Measurements from ENCODE around the gene EEF1AKMT2. TPM values are rescaled to one million over a fixed set of nuclear protein-coding genes. Genes with fewer than 3 reads are reported as not detected.
A peak's percentile ranks its signal among the peaks of the same experiment; 100 is the strongest.

EEF1AKMT2 gene
- polyA plus RNA-seq, 1 donor: 21.1 TPM

DNA sequence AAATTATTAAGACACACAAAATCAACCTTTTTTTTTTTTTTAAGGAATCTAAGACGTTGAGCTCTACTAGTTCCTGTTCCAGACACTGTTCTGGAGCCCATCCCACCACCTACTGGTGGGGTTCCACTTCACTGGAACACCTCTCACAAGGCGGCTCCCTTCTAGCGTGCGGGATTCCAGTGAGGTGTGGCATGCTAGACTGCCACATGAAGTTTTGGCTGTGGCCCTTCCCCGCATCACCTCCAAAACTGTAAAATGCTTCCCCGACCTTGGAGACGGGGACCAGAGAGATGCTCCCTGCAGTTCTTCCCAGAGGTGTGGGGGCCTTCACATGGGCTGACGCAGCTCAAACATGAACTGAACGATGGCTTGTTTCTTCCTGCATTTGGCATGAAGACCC, 60.1 kb downstream of the EEF1AKMT2 start:
- no peak overlapping the region for H3K27ac ChIP-seq (ENCODE audit: low read length)
- DNase-seq: no peak
- no peaks in the 10 kb centered on the region for H3K9me3 ChIP-seq (ENCODE audit: control insufficient read depth, low read depth, low read length)
- H3K4me1 ChIP-seq (ENCODE audit: control insufficient read depth, insufficient read depth, low read length): peaks cover 61% of the 10 kb centered on the region
- peaks cover 26% of the 10 kb centered on the region for H3K36me3 ChIP-seq (ENCODE audit: control insufficient read depth, insufficient read depth, low read length)
- no peak overlapping the region for H3K4me3 ChIP-seq (ENCODE audit: low read length)
- no CpG with 5 or more reads among the region's 9 CpGs for WGBS (ENCODE audit: insufficient coverage, low lambda C conversion rate)
- no peaks in the 10 kb centered on the region for H3K27me3 ChIP-seq (ENCODE audit: control insufficient read depth, insufficient read depth, low read length)

DNA sequence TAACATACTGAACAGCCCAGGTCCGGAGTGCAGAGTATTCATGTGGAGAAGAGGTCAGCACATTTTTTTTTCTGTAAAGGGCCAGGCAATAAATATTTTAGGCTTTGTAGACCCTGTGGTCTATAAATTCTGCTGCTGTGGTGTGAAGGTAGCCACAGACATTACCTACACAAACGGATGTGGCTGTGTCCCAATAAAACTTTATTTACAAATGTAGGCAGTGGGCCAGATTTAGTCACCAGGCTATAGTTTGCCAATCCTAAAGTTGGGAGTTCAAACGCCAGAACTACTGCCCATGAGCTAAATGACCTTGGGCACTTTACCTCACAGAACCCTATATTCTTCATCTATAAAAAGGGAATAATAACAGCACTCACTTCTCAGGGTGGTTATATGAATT, 60.9 kb downstream of the EEF1AKMT2 start:
- Histone ChIP-seq H3K4me1 (ENCODE audit: control insufficient read depth, insufficient read depth, low read length) (peaks cover 61% of the 10 kb centered on the region), H3K27me3 (ENCODE audit: control insufficient read depth, insufficient read depth, low read length) (no peaks in the 10 kb centered on the region), H3K9me3 (ENCODE audit: control insufficient read depth, low read depth, low read length) (no peaks in the 10 kb centered on the region), H3K4me3 (ENCODE audit: low read length) (no peak overlapping the region), H3K27ac (ENCODE audit: low read length) (no peak overlapping the region), H3K36me3 (ENCODE audit: control insufficient read depth, insufficient read depth, low read length) (peaks cover 31% of the 10 kb centered on the region)
- no CpG with 5 or more reads among the region's 3 CpGs for WGBS (ENCODE audit: insufficient coverage, low lambda C conversion rate)
- no peak for DNase-seq

DNA sequence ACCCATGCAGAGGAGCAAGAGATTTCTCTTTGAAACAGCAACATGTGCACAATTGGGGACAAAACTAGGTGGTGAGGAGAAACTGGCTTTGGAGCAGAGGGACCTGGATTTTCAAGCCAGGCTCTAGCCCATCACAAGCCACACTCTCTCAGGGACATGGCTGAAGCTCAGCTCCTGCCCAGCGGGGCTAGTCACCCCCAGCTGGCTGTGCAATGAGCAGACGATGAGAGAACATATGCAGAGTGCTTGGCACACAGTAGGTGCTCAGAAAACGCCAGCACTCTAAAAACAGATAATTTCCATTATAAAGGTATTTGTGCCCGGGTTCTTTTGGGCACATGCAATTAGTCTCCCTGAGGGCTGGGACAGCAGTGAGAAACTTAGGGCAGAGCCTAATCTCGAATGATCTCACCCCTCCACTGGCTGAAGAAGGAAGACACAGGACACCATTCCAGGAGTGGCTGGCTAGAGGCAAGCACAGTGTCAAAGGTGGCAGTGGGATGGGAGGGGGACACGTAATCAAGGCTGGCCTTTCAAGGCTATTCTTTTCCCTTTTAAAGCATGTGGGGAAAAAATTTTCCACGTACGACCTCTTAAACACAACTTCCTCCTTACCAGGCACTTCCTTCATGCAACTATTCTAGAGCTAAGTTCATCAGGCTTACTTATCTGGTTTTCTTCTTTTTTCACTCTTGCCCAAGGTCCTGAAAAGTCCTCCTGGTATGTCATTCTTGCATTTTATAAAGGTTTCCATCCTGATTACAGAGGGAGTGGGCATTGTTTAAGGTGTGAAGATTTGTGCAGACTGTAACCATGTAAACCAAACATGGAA, 62.6 kb downstream of the EEF1AKMT2 start:
- no peaks in the 10 kb centered on the region for H3K9me3 ChIP-seq (ENCODE audit: control insufficient read depth, low read depth, low read length)
- H3K27me3 ChIP-seq (ENCODE audit: control insufficient read depth, insufficient read depth, low read length): no peaks in the 10 kb centered on the region
- DNase-seq: peak in 1 of 2 donors; percentile 77
- H3K4me3 ChIP-seq (ENCODE audit: low read length): no peak overlapping the region
- peaks cover 34% of the 10 kb centered on the region for H3K36me3 ChIP-seq (ENCODE audit: control insufficient read depth, insufficient read depth, low read length)
- peaks cover 72% of the 10 kb centered on the region for H3K4me1 ChIP-seq (ENCODE audit: control insufficient read depth, insufficient read depth, low read length)
- WGBS (ENCODE audit: insufficient coverage, low lambda C conversion rate): 17% methylated on average over 2 of the region's 8 CpGs
- peak overlapping the region; percentile 84 for H3K27ac ChIP-seq (ENCODE audit: low read length)

DNA sequence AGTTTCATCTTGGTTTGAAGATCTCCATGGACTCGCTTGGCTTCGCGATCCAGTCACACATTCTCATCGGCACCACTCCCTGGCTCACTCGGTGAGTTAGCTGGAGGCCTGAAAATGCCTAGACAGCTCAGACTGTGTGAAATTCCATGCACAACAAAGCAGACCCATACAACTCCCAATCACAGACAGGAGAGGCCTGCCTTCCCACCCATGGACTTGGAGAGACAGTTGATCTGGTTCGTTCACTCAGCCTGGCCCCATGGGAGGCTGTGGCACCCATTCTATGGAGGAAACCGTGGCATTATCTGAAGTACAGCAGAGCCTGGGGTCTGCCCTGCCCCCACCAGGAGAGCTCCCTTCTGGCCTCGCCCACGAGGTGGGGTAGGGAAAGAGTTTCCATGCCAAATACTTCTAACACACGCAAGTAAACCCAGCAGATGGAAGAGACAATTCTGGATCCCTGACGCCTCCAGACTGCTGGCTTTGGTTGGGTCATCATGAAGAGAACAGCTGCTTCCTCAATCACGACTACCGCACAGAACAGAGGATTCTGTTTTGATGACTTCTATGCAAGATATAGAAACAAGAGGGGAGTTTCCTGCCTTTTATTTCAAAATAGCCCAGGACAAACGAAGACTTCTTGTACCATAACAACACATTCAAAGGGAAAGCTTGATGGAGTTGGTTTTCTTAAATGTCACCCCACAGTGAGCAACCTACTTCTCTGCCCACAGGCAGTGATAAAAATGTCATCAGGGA, 63.4 kb downstream of the EEF1AKMT2 start:
- Histone ChIP-seq H3K4me1 (ENCODE audit: control insufficient read depth, insufficient read depth, low read length) (peaks cover 73% of the 10 kb centered on the region), H3K4me3 (ENCODE audit: low read length) (no peak overlapping the region), H3K27me3 (ENCODE audit: control insufficient read depth, insufficient read depth, low read length) (no peaks in the 10 kb centered on the region), H3K36me3 (ENCODE audit: control insufficient read depth, insufficient read depth, low read length) (peaks cover 34% of the 10 kb centered on the region), H3K27ac (ENCODE audit: low read length) (peak overlapping the region; percentile 84), H3K9me3 (ENCODE audit: control insufficient read depth, low read depth, low read length) (no peaks in the 10 kb centered on the region)
- WGBS (ENCODE audit: insufficient coverage, low lambda C conversion rate): no CpG with 5 or more reads among the region's 14 CpGs
- peak in 1 of 2 donors; percentile 53 for DNase-seq

DNA sequence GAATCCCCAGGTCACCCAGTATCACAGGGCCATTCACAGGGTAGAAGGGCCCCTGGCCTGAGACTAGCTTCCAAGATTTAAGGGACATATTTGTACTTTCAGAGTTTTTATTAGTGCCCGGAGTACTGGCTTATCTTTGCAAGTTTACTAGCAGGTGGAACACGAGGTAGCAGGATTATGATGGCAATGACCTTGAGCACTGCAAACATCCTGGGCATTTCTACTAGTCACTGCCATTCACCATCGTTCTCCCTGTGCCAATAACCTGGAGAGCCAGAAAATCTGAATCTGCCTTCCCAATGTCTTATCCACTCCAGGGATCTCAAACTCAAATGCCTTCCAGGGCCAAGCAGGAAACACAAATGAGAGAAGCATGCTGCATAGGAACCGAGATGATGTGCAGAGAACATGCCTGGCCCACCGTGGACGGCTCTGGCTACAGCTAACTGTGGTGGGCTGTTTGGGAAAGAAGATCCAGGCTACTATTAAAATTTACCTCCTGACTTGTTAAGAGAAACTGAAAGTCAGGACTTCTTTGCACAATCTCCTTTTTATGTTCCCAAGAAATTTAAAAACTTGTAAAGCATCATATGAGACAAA, 64.2 kb downstream of the EEF1AKMT2 start:
- Histone ChIP-seq H3K4me3 (ENCODE audit: low read length) (no peak overlapping the region), H3K4me1 (ENCODE audit: control insufficient read depth, insufficient read depth, low read length) (peaks cover 74% of the 10 kb centered on the region), H3K36me3 (ENCODE audit: control insufficient read depth, insufficient read depth, low read length) (peaks cover 36% of the 10 kb centered on the region), H3K27ac (ENCODE audit: low read length) (peak overlapping the region; percentile 84), H3K27me3 (ENCODE audit: control insufficient read depth, insufficient read depth, low read length) (no peaks in the 10 kb centered on the region), H3K9me3 (ENCODE audit: control insufficient read depth, low read depth, low read length) (no peaks in the 10 kb centered on the region)
- peak; percentile 78 to 92 for DNase-seq
- WGBS (ENCODE audit: insufficient coverage, low lambda C conversion rate): no CpG with 5 or more reads among the region's 6 CpGs

DNA sequence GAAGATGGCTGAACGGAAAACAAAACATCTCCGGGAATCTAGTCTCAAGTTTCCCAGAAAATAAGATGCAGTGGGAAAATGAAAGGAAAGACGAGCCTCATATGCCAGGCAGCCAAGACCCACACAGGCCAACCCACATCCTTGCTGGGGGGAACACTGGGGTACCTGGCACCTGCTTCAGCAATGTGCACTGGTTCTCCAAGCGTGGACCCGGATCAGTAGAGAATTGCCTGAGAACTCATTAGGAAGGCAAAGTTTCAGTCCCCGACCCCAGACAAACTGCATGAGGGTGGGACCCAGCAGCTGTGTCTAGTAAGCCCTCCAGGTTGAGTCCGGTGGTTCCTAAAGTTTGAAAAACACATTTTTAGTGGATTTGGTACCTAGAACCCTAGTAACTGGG, 65.9 kb downstream of the EEF1AKMT2 start:
- Histone ChIP-seq H3K4me1 (ENCODE audit: control insufficient read depth, insufficient read depth, low read length) (peaks cover 83% of the 10 kb centered on the region), H3K9me3 (ENCODE audit: control insufficient read depth, low read depth, low read length) (no peaks in the 10 kb centered on the region), H3K27me3 (ENCODE audit: control insufficient read depth, insufficient read depth, low read length) (no peaks in the 10 kb centered on the region), H3K4me3 (ENCODE audit: low read length) (no peak overlapping the region), H3K36me3 (ENCODE audit: control insufficient read depth, insufficient read depth, low read length) (peaks cover 27% of the 10 kb centered on the region), H3K27ac (ENCODE audit: low read length) (peak overlapping the region; percentile 84)
- DNase-seq: no peak
- 100% methylated on average over 2 of the region's 7 CpGs for WGBS (ENCODE audit: insufficient coverage, low lambda C conversion rate)

DNA sequence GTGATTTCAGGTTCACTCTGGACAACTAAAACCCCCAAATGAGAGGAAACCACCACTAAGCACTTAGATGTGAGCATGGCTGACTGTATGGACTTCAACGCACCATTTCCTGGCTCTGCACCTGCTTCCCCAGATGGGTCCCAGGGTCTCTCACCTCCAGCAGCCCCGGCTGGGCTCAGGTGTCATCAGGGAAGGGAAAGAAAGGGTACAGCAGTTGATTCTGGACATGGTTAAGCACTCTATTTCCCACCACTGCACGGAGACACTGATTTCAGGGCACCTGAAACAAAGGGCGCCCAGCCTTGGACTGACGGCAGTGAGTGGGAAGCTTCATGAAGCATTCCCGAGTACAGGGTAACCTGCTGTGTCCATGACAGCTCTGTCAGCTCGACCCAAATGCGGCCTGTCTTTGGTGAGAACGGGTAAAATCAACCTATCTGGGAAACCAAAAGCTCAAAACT, 66.5 kb downstream of the EEF1AKMT2 start:
- H3K4me3 ChIP-seq (ENCODE audit: low read length): no peak overlapping the region
- DNase-seq: no peak
- peaks cover 24% of the 10 kb centered on the region for H3K36me3 ChIP-seq (ENCODE audit: control insufficient read depth, insufficient read depth, low read length)
- H3K27me3 ChIP-seq (ENCODE audit: control insufficient read depth, insufficient read depth, low read length): no peaks in the 10 kb centered on the region
- WGBS (ENCODE audit: insufficient coverage, low lambda C conversion rate): no CpG with 5 or more reads among the region's 9 CpGs
- H3K4me1 ChIP-seq (ENCODE audit: control insufficient read depth, insufficient read depth, low read length): peaks cover 83% of the 10 kb centered on the region
- peak overlapping the region; percentile 96 for H3K27ac ChIP-seq (ENCODE audit: low read length)
- H3K9me3 ChIP-seq (ENCODE audit: control insufficient read depth, low read depth, low read length): no peaks in the 10 kb centered on the region

DNA sequence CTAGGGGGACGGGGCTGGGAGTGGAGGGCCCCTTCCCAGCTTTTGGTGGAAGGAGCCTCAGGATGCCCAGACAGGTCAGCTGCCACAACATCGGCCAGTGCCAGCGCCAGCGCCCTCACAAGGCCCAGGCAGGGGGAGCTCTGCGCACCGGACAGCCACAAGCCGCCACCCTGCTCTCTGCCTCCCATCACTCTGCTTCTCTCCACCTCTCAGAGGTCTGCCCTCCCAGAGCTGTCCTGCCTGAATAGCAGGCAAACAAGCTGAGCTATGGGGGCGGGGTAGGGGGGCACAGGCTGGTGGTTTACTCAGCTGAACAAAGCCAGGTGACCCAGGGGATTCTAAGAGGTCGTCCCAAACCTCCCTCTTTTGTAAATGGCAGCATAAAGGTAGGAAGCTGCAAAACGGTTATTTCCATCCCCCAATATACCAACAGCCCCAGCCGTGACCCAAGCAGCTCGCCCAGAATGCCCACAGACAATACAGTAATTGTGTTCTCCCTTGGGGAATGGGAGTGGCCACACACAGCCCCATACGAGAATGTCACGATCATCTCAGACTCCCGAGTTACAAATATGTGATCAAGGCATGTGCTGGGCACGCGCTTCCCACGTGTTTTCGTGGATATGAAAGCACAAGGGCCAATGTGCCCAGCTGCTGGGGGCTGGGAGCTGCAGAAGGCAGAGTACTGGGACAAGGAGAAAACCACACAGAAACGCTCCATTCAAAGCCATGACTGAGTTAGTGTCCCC, 67.2 kb downstream of the EEF1AKMT2 start:
- no CpG with 5 or more reads among the region's 20 CpGs for WGBS (ENCODE audit: insufficient coverage, low lambda C conversion rate)
- DNase-seq: peak in 1 of 2 donors; percentile 86
- H3K36me3 ChIP-seq (ENCODE audit: control insufficient read depth, insufficient read depth, low read length): peaks cover 22% of the 10 kb centered on the region
- peaks cover 78% of the 10 kb centered on the region for H3K4me1 ChIP-seq (ENCODE audit: control insufficient read depth, insufficient read depth, low read length)
- no peaks in the 10 kb centered on the region for H3K27me3 ChIP-seq (ENCODE audit: control insufficient read depth, insufficient read depth, low read length)
- no peak overlapping the region for H3K4me3 ChIP-seq (ENCODE audit: low read length)
- peak overlapping the region; percentile 96 for H3K27ac ChIP-seq (ENCODE audit: low read length)
- H3K9me3 ChIP-seq (ENCODE audit: control insufficient read depth, low read depth, low read length): no peaks in the 10 kb centered on the region

DNA sequence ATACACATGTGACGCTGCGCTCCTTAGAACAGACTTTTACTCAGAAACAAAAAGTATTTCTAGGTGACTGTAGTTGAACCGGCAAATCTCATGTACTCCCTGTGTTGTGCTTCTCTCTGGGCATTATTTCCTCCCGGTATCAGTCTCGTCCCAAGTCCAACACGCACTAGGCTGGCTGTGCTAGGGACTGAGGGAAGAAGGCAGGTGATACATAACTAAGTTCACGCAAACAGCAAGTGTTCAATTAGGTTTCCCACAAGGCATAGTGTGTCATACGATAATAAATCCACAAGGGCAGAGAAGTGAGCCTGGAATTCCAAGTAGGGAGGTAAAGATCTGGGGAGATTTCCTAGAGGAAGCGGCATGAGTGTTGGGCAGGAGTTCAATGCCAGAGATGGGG, 67.9 kb downstream of the EEF1AKMT2 start:
- Histone ChIP-seq H3K9me3 (ENCODE audit: control insufficient read depth, low read depth, low read length) (no peaks in the 10 kb centered on the region), H3K27me3 (ENCODE audit: control insufficient read depth, insufficient read depth, low read length) (no peaks in the 10 kb centered on the region), H3K36me3 (ENCODE audit: control insufficient read depth, insufficient read depth, low read length) (peaks cover 22% of the 10 kb centered on the region), H3K4me3 (ENCODE audit: low read length) (no peak overlapping the region), H3K27ac (ENCODE audit: low read length) (peak overlapping the region; percentile 96), H3K4me1 (ENCODE audit: control insufficient read depth, insufficient read depth, low read length) (peaks cover 80% of the 10 kb centered on the region)
- no CpG with 5 or more reads among the region's 9 CpGs for WGBS (ENCODE audit: insufficient coverage, low lambda C conversion rate)
- peak; percentile 88 to 95 for DNase-seq
